Ishikawa (cell line): ENCODE data around the gene INCA1.

ENCODE experiments used
- TAF1 ChIP-seq: IDR thresholded peaks from 2 replicates; pipeline ENCODE4 v1.6.1; 2012; ENCODE audit warnings: low read depth, mild to moderate bottlenecking
- YY1 ChIP-seq: IDR thresholded peaks from 2 replicates; pipeline ENCODE4 v1.6.1; 2012; ENCODE audit warnings: low read depth
- TF ChIP-seq, protein P1 (sequence below): IDR thresholded peaks from 2 replicates; pipeline ENCODE4 v1.6.1; 2012
- TF ChIP-seq, protein P2 (sequence below): IDR thresholded peaks from 2 replicates; pipeline ENCODE4 v1.6.1; 2012; ENCODE audit warnings: low read depth, mild to moderate bottlenecking

DNA sequence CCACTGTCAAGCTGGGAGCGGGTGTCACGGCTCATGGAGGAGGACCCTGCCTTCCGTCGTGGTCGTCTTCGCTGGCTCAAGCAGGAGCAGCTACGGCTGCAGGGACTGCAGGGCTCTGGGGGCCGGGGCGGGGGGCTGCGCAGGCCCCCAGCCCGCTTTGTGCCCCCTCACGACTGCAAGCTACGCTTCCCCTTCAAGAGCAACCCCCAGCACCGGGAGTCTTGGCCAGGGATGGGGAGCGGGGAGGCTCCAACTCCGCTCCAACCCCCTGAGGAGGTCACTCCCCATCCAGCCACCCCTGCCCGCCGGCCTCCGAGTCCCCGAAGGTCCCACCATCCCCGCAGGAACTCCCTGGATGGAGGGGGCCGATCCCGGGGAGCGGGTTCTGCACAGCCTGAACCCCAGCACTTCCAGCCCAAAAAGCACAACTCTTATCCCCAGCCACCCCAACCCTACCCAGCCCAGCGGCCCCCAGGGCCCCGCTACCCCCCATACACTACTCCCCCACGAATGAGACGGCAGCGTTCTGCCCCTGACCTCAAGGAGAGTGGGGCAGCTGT, 26.3 kb upstream of the INCA1 start:
- TF ChIP-seq, protein P1, sequence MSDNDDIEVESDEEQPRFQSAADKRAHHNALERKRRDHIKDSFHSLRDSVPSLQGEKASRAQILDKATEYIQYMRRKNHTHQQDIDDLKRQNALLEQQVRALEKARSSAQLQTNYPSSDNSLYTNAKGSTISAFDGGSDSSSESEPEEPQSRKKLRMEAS: no peak
- TF ChIP-seq, protein P2, sequence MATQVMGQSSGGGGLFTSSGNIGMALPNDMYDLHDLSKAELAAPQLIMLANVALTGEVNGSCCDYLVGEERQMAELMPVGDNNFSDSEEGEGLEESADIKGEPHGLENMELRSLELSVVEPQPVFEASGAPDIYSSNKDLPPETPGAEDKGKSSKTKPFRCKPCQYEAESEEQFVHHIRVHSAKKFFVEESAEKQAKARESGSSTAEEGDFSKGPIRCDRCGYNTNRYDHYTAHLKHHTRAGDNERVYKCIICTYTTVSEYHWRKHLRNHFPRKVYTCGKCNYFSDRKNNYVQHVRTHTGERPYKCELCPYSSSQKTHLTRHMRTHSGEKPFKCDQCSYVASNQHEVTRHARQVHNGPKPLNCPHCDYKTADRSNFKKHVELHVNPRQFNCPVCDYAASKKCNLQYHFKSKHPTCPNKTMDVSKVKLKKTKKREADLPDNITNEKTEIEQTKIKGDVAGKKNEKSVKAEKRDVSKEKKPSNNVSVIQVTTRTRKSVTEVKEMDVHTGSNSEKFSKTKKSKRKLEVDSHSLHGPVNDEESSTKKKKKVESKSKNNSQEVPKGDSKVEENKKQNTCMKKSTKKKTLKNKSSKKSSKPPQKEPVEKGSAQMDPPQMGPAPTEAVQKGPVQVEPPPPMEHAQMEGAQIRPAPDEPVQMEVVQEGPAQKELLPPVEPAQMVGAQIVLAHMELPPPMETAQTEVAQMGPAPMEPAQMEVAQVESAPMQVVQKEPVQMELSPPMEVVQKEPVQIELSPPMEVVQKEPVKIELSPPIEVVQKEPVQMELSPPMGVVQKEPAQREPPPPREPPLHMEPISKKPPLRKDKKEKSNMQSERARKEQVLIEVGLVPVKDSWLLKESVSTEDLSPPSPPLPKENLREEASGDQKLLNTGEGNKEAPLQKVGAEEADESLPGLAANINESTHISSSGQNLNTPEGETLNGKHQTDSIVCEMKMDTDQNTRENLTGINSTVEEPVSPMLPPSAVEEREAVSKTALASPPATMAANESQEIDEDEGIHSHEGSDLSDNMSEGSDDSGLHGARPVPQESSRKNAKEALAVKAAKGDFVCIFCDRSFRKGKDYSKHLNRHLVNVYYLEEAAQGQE: no peak
- TF ChIP-seq YY1: no peak
- TF ChIP-seq TAF1: no peak
